Adrenal gland (tissue), 12 donors: ENCODE measurements around the gene KRT78. TPM values are rescaled to one million over a fixed set of nuclear protein-coding genes. Genes with fewer than 3 reads are reported as not detected.

Experiments
- DNase-seq, 7 donors: peaks; one replicate each; pipeline ENCODE4 v3.0.0-alpha.2; 2019 to 2020
- H3K27ac ChIP-seq, 5 donors: fragments of 200-600 bp; sonication (generic) in 4 of 5; 1 replicate in 3 of 5; 2 replicates in 2 of 5; pipeline versions ENCODE4 v1.5.1 to v1.8.0; 2016 to 2020; ENCODE audit warnings: mild to moderate bottlenecking in 1 of 5
- H3K27me3 ChIP-seq: fragments of 200-600 bp; 2 replicates; pipeline ENCODE4 v1.8.0; 2021
- H3K36me3 ChIP-seq, 2 donors: fragments of 200-600 bp; replicated peaks in 1 of 2; 1 replicate in 1 of 2; 2 replicates in 1 of 2; pipeline versions ENCODE4 v1.5.1 to v1.8.0; 2018 to 2022
- H3K4me1 ChIP-seq, 2 donors: fragments of 200-600 bp; replicated peaks in 1 of 2; 1 replicate in 1 of 2; 2 replicates in 1 of 2; pipeline versions ENCODE4 v1.5.1 to v1.8.0; 2018 to 2021
- H3K4me3 ChIP-seq, 4 donors: fragments of 200-600 bp; sonication (generic) in 3 of 4; one replicate each; pipeline ENCODE4 v1.5.1; 2016 to 2018
- H3K9me3 ChIP-seq, 3 donors: fragments of 200-600 bp; sonication (generic) in 1 of 3; replicated peaks in 1 of 3; 1 replicate in 2 of 3; 2 replicates in 1 of 3; pipeline versions ENCODE4 v1.5.1 to v1.8.0; 2016 to 2021
- POLR2A ChIP-seq, 2 donors: fragments of 450-650 bp; IDR thresholded peaks; one replicate each; pipeline ENCODE4 v1.6.1; 2017; ENCODE audit warnings: antibody characterized with exemption in 2 of 2, mild to moderate bottlenecking in 2 of 2, moderate library complexity in 1 of 2
- WGBS, 4 donors: extraction: QIAGEN DNeasy Blood & Tissue Kit in 2 of 4; methylation state at CpG; one replicate each; pipeline versions ENCODE4 v1.1.5 to v1.1.7; 2013 to 2017; 5-methylcytosine and 5-hydroxymethylcytosine counted together
- intact Hi-C, 2 donors: fragments of 100-400 bp; cut with DNase I; formaldehyde crosslinking; loops; one replicate each; pipeline versions ENCODE4 v1.14.1 to v1.15.0; 2022 to 2023
- polyA plus RNA-seq, 3 donors: library from polyadenylated mRNA; stranded (reverse); fragments of 200-250 nt in 2 of 3; fragments of 350-450 nt in 1 of 3; fragmentation: Illumina TruSeq in 1 of 3; extraction: RNeasy Lipid Tissue Mini Kit (QIAGEN cat#74804) in 1 of 3; gene quantifications; one replicate each; pipeline ENCODE4 v1.2.3, GENCODE V29; 2013 to 2014
- total RNA-seq, 9 donors: library from RNA; depleted of rRNA in 4 of 9; stranded (reverse); fragments of >200 nt in 4 of 9; fragments of 120-200 nt in 1 of 9; fragmentation: NEBNext Ultra II Directional in 1 of 9; extraction: Animal tissue kit (Norgen Biotek cat#: 25700) in 1 of 9; gene quantifications; one replicate each; pipeline versions ENCODE4 v1.1.0 to v1.2.4, GENCODE V29; 2013 to 2023
- TF ChIP-seq, protein P1 (sequence below), 6 experiments: fragments of 450-650 bp in 4 of 6; fragments of 200-600 bp in 2 of 6; sonication (generic) in 1 of 6; IDR thresholded peaks; 1 replicate in 5 of 6; 2 replicates in 1 of 6; pipeline versions ENCODE4 v1.5.1 to v1.8.0; 2016 to 2021; ENCODE audit warnings: antibody characterized with exemption in 6 of 6, mild to moderate bottlenecking in 2 of 6, moderate library complexity in 1 of 6
- donor health status: healthy with polysubstance abuse.
- donor health status: Bipolar disorder and iron deficiency.
- donor health status: DM: yes; HTN: yes; CAD: no.
- donor health status: DM: no; HTN: no; CAD: no.
- donor health status: DM: no; HTN: no; CAD: no.
- donor health status: DM: yes; HTN: yes; CAD: no.

KRT78 gene
- total and polyA plus RNA-seq, 12 donors = 0.34 TPM; not detected in 11

DNA sequence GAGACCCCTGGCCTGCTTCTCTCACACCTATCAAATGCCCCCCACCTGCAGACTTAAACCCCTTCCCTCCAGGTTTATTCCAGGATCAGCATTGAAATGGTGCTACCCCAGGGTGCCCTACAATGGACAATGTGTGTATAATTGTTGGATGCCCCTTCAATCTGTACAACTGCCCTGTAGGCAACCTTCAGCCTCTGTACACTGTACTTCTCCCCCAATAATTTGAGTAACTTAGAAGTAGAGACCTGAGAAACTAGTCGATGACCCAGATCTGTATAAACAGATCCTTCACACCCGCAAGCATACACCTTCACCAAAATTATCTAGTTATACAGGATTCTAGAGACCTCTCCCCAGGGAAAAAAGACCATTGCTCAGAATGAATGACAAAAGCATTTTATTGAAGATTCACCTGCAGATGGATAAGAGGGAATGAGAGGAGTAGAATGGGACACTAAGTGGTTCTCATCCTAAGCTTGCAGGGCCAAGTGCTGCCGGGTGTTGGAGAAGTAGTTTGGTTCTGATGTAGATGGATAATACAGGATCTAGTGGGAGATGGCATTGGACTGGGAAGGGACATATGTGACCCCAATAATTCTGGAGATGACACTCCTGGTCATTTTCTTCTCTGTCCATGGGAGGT is 42.5 kb downstream of the KRT78 start:
- H3K27me3 ChIP-seq = no peaks in the 10 kb centered on the region
- TF ChIP-seq POLR2A (IDR thresholded peaks at IDR 0.05) = no peak
- TF ChIP-seq, protein P1, sequence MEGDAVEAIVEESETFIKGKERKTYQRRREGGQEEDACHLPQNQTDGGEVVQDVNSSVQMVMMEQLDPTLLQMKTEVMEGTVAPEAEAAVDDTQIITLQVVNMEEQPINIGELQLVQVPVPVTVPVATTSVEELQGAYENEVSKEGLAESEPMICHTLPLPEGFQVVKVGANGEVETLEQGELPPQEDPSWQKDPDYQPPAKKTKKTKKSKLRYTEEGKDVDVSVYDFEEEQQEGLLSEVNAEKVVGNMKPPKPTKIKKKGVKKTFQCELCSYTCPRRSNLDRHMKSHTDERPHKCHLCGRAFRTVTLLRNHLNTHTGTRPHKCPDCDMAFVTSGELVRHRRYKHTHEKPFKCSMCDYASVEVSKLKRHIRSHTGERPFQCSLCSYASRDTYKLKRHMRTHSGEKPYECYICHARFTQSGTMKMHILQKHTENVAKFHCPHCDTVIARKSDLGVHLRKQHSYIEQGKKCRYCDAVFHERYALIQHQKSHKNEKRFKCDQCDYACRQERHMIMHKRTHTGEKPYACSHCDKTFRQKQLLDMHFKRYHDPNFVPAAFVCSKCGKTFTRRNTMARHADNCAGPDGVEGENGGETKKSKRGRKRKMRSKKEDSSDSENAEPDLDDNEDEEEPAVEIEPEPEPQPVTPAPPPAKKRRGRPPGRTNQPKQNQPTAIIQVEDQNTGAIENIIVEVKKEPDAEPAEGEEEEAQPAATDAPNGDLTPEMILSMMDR (IDR thresholded peaks at IDR 0.05) = no peak
- H3K4me1 ChIP-seq = no peaks in the 10 kb centered on the region
- WGBS, 4 donors = 94 to 98% (median 96%) methylated on average over 3 of the region's 3 CpGs
- intact Hi-C loops = no loop called here
- no peak for DNase-seq
- no peaks in the 10 kb centered on the region for H3K36me3 ChIP-seq
- no peak overlapping the region for H3K27ac ChIP-seq
- no peaks in the 10 kb centered on the region for H3K9me3 ChIP-seq
- H3K4me3 ChIP-seq = no peak overlapping the region

DNA sequence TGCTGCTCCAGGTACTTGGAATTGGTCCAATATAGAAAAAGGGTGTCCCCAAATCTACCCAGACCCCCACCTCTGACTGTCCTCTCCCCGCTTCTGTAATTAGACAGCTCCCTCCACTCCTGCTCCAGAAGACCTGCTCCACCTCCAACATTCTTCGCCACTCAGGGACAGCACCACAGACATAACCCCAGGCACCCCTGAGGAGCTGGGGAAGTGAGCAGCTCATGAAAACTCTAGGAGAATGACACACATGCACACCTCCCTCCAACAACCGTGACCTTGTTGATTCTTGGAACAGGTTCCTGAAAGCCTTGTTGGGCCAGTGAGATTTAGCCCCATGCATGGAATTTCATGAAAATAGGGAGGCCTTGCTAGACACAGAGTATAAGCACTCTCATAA is 43.1 kb downstream of the KRT78 start:
- no peak for TF ChIP-seq POLR2A (IDR thresholded peaks at IDR 0.05)
- no peak for DNase-seq
- H3K27ac ChIP-seq = no peak overlapping the region
- no peaks in the 10 kb centered on the region for H3K4me1 ChIP-seq
- 69 to 83% (median 71%) methylated on average over 2 to 3 of the region's 3 CpGs for WGBS, 4 donors
- H3K27me3 ChIP-seq = no peaks in the 10 kb centered on the region
- no peak overlapping the region for H3K4me3 ChIP-seq
- no peaks in the 10 kb centered on the region for H3K9me3 ChIP-seq
- H3K36me3 ChIP-seq = no peaks in the 10 kb centered on the region
- intact Hi-C loops = no loop called here

DNA sequence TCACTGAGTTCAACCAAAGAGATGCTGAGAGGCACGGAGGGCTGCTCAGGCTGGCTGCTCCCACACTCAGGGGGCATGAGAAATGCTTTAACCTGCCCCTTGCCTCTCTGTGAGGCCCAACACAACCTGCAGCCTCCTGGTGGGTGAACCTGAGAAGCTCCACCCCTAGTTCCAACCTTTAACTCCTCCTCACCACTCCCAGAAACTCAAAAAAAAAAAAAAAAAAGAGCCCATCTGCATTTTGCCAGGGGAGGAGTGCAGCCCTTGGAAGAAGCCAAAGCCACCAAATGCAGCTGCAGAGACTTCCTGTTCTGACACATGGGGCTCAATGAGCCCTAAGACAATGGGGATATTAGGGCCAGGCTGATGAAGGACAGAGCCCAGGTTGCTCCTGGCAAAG is 43.8 kb downstream of the KRT78 start:
- DNase-seq = no peak
- H3K9me3 ChIP-seq = no peaks in the 10 kb centered on the region
- H3K36me3 ChIP-seq = no peaks in the 10 kb centered on the region
- no peaks in the 10 kb centered on the region for H3K4me1 ChIP-seq
- WGBS, 4 donors = 11 to 54% (median 19%) methylated on average over 1 of the region's 1 CpG
- intact Hi-C loops = no loop called here
- no peak overlapping the region for H3K4me3 ChIP-seq
- TF ChIP-seq, protein P1 (IDR thresholded peaks at IDR 0.05) = no peak
- no peak for TF ChIP-seq POLR2A (IDR thresholded peaks at IDR 0.05)
- no peak overlapping the region for H3K27ac ChIP-seq
- H3K27me3 ChIP-seq = no peaks in the 10 kb centered on the region

DNA sequence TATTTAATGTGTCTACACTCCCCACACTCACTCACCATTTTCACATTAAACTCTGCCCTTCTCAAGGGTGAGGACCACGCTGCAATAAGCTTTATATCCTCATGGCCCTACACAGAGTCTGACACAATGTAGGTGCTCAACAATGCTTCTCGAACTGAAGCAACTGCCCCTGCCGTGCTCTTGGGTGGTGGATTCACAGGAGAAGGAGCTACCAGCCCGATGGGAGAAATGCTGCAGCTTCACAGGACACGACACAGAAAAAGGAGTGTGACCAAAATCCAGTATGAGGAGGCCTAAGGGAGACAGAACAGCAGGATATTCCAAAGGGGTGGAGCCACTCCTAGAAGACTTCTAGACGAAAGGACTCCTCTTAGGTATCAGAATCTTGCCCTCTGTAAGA is 46.4 kb downstream of the KRT78 start:
- TF ChIP-seq POLR2A (IDR thresholded peaks at IDR 0.05) = no peak
- TF ChIP-seq, protein P1 (IDR thresholded peaks at IDR 0.05) = no peak
- Histone ChIP-seq H3K4me3 (no peak overlapping the region), H3K36me3 (no peaks in the 10 kb centered on the region), H3K27ac (no peak overlapping the region), H3K27me3 (no peaks in the 10 kb centered on the region), H3K4me1 (no peaks in the 10 kb centered on the region), H3K9me3 (no peaks in the 10 kb centered on the region)
- WGBS, 4 donors = 61 to 66% (median 66%) methylated on average over 6 of the region's 6 CpGs
- DNase-seq = no peak
- intact Hi-C loops = no loop called here

DNA sequence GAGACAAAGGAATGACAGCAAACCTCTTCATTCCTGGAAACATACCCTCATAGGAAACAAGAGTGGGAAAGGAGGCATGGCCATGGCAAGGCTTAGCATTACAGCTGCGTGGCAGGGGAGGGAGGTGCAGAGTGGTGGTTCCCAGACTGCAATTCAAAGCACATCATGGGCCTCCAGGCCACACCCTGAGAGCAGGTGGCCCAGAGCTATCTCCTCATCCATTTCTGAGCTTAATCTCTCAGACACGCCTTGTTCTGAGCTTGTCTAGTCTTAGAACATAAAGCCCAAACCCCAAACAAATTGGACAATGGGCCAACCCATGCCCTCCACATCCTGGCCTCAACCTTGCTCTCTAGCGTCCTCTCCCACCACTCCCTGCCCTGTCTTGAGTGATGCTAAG is 47.0 kb downstream of the KRT78 start:
- intact Hi-C loops = no loop called here
- H3K4me3 ChIP-seq = no peak overlapping the region
- H3K27ac ChIP-seq = no peak overlapping the region
- H3K4me1 ChIP-seq = no peaks in the 10 kb centered on the region
- TF ChIP-seq, protein P1 (IDR thresholded peaks at IDR 0.05) = no peak
- TF ChIP-seq POLR2A (IDR thresholded peaks at IDR 0.05) = no peak
- H3K36me3 ChIP-seq = no peaks in the 10 kb centered on the region
- no peaks in the 10 kb centered on the region for H3K27me3 ChIP-seq
- no peaks in the 10 kb centered on the region for H3K9me3 ChIP-seq
- WGBS, 4 donors = 52 to 66% (median 56%) methylated on average over 2 to 3 of the region's 3 CpGs
- DNase-seq = no peak
